ENCODE measurements around the gene SMIM5. TPM values are rescaled to one million over a fixed set of nuclear protein-coding genes. Genes with fewer than 3 reads are reported as not detected.
A peak's percentile ranks its signal among the peaks of the same experiment; 100 is the strongest.

Gene SMIM5
- total and polyA plus RNA-seq, 4 donors, result 2.1 to 5.8 (median 2.8) TPM

DNA sequence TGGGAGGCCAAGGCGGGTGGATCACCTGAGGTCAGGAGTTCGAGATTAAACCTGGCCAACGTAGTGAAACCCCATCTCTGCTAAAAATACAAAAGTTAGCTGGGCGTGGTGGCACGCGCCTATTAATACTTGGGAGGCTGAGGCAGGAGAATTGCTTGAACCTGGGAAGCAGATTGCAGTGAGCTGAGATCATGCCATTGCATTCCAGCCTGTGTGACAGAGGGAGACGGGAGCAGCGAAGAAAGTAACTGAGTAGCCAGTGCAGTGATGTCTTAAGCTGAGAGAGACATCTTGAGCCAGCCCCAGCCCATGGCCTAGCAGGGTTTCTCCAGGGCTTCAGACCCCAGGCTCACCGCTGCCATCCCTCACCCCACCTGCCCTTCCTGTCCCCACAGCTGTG, 9.8 kb upstream of the SMIM5 start:
- H3K27me3 ChIP-seq (ENCODE audit: control insufficient read depth, insufficient read depth, low read length), result no peaks in the 10 kb centered on the region
- peaks cover 7% of the 10 kb centered on the region for H3K4me1 ChIP-seq (ENCODE audit: control insufficient read depth, insufficient read depth, low read length)
- H3K36me3 ChIP-seq (ENCODE audit: control insufficient read depth, insufficient read depth, low read length), result peaks cover 84% of the 10 kb centered on the region
- no peak overlapping the region for H3K27ac ChIP-seq (ENCODE audit: low read depth, low read length)
- no peaks in the 10 kb centered on the region for H3K9me3 ChIP-seq (ENCODE audit: control insufficient read depth, insufficient read depth, low read length)
- no peak for DNase-seq (ENCODE audit: low read depth in 4 of 6, low spot score in 6 of 6)
- no peak overlapping the region for H3K4me3 ChIP-seq (ENCODE audit: low read depth, low read length)
- 97% methylated on average over 6 of the region's 9 CpGs for WGBS (ENCODE audit: insufficient coverage)

DNA sequence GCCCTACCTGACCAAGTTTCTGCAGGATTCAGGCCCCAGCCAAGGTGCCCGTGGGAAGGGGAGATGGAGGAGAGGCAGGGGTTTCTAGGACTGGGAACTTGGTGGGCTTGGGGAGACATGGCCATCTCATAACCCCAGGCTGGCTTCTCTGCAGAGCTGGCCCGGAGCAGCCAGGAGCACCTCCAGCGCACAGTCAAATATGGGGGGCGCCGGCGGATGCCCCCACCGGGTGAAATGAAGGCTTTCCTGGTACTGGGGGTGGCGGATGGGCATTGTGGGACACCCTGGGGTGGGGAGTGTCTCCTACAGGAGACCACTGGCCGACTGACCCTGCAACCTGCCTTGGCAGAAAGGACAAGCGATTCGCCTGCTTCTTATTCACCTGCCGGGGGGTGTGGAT, 9.2 kb upstream of the SMIM5 start:
- Histone ChIP-seq H3K27ac (ENCODE audit: low read depth, low read length) (no peak overlapping the region), H3K9me3 (ENCODE audit: control insufficient read depth, insufficient read depth, low read length) (no peaks in the 10 kb centered on the region), H3K4me3 (ENCODE audit: low read depth, low read length) (no peak overlapping the region), H3K4me1 (ENCODE audit: control insufficient read depth, insufficient read depth, low read length) (peaks cover 7% of the 10 kb centered on the region), H3K27me3 (ENCODE audit: control insufficient read depth, insufficient read depth, low read length) (no peaks in the 10 kb centered on the region), H3K36me3 (ENCODE audit: control insufficient read depth, insufficient read depth, low read length) (peaks cover 85% of the 10 kb centered on the region)
- 88% methylated on average over 5 of the region's 12 CpGs for WGBS (ENCODE audit: insufficient coverage)
- DNase-seq (ENCODE audit: low read depth in 4 of 6, low spot score in 6 of 6), result no peak

DNA sequence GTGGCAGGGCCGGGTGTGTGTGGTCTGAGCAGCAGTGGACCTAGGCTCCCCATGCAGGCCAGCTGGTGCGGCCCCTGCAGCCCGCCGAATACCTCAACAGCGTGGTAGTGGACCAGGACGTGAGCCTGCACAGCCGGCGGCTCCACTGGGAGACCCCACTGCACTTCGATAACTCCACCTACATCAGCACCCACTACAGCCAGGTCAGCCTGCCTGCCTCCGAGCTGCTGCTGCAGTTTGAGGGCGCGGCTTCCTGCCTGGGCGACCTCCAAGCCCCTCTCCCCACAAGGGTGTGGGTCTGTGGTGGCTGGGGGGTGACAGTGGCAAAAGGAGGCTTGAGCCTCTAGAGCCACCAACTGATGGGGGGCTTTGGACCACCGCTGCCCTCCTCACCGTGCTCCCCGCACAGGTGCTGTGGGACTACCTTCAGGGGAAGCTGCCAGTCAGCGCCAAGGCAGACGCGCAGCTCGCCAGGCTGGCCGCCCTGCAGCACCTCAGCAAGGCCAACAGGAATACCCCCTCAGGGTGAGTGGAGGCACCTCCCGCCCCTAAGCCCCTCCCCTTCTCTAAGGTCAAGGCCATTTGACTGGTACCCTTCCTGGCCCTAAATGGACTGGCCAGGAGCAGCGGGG, 8.4 kb upstream of the SMIM5 start:
- Histone ChIP-seq H3K27me3 (ENCODE audit: control insufficient read depth, insufficient read depth, low read length) (no peaks in the 10 kb centered on the region), H3K27ac (ENCODE audit: low read depth, low read length) (no peak overlapping the region), H3K4me3 (ENCODE audit: low read depth, low read length) (no peak overlapping the region), H3K9me3 (ENCODE audit: control insufficient read depth, insufficient read depth, low read length) (no peaks in the 10 kb centered on the region), H3K36me3 (ENCODE audit: control insufficient read depth, insufficient read depth, low read length) (peaks cover 85% of the 10 kb centered on the region), H3K4me1 (ENCODE audit: control insufficient read depth, insufficient read depth, low read length) (peaks cover 7% of the 10 kb centered on the region)
- no peak for DNase-seq (ENCODE audit: low read depth in 4 of 6, low spot score in 6 of 6)
- WGBS (ENCODE audit: insufficient coverage), result 92% methylated on average over 13 of the region's 23 CpGs

DNA sequence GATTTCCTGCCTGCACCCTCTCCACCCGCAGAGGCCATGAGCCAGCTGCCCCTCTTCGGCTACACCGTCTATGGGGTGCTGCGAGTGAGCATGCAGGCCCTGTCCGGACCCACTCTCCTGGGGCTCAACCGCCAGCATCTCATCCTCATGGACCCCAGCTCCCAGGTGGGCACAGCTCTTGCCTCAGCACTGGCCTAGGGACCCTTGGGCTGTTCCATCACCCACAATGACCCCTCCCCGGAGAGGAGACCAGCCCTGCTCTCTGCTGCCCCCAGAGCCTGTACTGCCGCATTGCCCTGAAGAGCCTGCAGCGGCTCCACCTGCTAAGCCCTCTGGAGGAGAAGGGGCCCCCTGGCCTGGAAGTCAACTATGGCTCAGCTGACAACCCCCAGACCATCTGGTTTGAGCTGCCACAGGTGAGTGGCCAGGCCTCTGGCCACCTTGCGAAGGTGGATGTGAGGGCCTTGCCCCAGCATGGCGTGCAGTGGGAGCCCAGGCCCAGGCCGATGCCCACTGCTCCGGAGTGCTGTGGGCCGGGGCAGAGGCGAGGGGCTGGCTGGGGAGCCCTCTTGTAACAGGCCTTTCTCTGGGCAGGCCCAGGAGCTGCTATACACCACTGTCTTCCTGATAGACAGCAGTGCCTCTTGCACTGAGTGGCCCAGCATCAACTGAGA, 7.3 kb upstream of the SMIM5 start:
- no peaks in the 10 kb centered on the region for H3K27me3 ChIP-seq (ENCODE audit: control insufficient read depth, insufficient read depth, low read length)
- H3K9me3 ChIP-seq (ENCODE audit: control insufficient read depth, insufficient read depth, low read length), result no peaks in the 10 kb centered on the region
- H3K4me3 ChIP-seq (ENCODE audit: low read depth, low read length), result no peak overlapping the region
- peaks cover 7% of the 10 kb centered on the region for H3K4me1 ChIP-seq (ENCODE audit: control insufficient read depth, insufficient read depth, low read length)
- WGBS (ENCODE audit: insufficient coverage), result 78% methylated on average over 15 of the region's 15 CpGs
- peaks cover 85% of the 10 kb centered on the region for H3K36me3 ChIP-seq (ENCODE audit: control insufficient read depth, insufficient read depth, low read length)
- H3K27ac ChIP-seq (ENCODE audit: low read depth, low read length), result no peak overlapping the region
- DNase-seq (ENCODE audit: low read depth in 4 of 6, low spot score in 6 of 6), result peak in 2 of 6 donors; percentile 41 to 42

DNA sequence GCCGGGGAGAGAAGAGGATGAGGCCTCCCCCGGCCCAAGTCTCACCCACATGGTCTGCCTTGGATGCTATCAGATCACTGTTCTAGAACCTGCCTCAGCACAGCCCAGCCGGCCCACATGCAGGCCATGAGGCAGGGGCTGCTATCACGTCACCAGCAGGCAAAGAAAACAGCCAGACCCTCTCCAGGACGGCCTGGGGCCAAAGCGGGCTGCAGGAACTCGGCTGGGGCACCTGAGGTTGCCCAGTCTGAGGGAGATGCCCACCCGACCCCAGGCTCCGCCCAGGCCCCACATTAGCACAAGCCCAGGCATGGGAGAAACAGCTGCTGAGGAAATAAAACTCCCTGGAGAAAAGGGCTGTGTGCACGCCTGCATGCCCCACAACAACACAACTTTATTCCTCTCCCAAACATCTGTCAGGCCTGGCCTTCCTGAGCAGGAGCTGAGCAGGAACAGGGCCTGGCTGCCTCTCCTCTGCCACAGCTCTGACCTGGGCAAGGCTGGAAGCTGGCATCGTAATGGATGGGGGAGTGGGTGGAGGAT, 6.7 kb upstream of the SMIM5 start:
- Histone ChIP-seq H3K27ac (ENCODE audit: low read depth, low read length) (no peak overlapping the region), H3K36me3 (ENCODE audit: control insufficient read depth, insufficient read depth, low read length) (peaks cover 86% of the 10 kb centered on the region), H3K27me3 (ENCODE audit: control insufficient read depth, insufficient read depth, low read length) (no peaks in the 10 kb centered on the region), H3K9me3 (ENCODE audit: control insufficient read depth, insufficient read depth, low read length) (no peaks in the 10 kb centered on the region), H3K4me3 (ENCODE audit: low read depth, low read length) (no peak overlapping the region), H3K4me1 (ENCODE audit: control insufficient read depth, insufficient read depth, low read length) (peaks cover 7% of the 10 kb centered on the region)
- DNase-seq (ENCODE audit: low read depth in 4 of 6, low spot score in 6 of 6), result no peak
- 88% methylated on average over 10 of the region's 11 CpGs for WGBS (ENCODE audit: insufficient coverage)

DNA sequence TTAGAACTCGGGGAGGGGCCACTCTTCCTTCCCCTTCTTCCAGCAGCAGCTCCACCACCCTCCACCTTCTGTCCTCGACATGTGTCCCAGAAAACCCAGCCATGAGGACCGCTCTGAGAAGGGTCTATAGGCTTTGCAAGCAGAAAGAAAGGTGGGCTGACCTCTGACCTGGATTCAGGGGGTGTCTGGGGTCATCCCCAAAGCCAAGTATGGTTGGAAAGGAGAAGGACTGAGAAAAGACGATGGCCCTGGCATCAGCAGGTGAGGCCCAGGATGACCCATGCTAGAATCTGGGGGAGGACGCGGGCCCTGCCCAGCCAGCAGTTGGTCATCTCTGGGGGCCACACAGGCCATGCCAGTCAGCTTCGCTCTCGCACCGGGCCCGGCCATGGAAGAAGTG, 6.1 kb upstream of the SMIM5 start:
- no peak for DNase-seq (ENCODE audit: low read depth in 4 of 6, low spot score in 6 of 6)
- Histone ChIP-seq H3K27ac (ENCODE audit: low read depth, low read length) (no peak overlapping the region), H3K4me3 (ENCODE audit: low read depth, low read length) (no peak overlapping the region), H3K36me3 (ENCODE audit: control insufficient read depth, insufficient read depth, low read length) (peaks cover 87% of the 10 kb centered on the region), H3K4me1 (ENCODE audit: control insufficient read depth, insufficient read depth, low read length) (peaks cover 7% of the 10 kb centered on the region), H3K9me3 (ENCODE audit: control insufficient read depth, insufficient read depth, low read length) (no peaks in the 10 kb centered on the region), H3K27me3 (ENCODE audit: control insufficient read depth, insufficient read depth, low read length) (no peaks in the 10 kb centered on the region)
- 96% methylated on average over 4 of the region's 10 CpGs for WGBS (ENCODE audit: insufficient coverage)

DNA sequence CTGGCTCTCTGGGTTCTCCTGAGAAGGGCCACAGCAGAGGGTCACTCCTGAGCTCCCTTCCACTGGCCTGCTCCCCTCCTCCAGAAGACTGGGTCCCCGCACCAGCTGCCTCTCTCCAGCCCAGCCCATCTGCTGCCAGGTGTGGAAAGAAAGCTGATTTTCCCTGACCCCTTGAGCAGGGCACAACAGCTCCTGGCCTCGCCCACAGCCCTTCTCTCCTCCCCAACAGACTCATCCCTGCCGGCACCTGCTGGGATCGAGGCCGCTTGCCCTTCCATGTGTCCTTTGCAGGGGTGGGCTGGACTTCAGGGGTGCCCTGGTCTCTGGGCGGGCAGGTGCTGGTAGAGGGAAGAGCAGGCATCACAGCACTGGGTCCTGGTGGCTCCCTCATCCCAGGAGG, 4.8 kb upstream of the SMIM5 start:
- H3K4me3 ChIP-seq (ENCODE audit: low read depth, low read length), result no peak overlapping the region
- no peaks in the 10 kb centered on the region for H3K27me3 ChIP-seq (ENCODE audit: control insufficient read depth, insufficient read depth, low read length)
- WGBS (ENCODE audit: insufficient coverage), result 93% methylated on average over 4 of the region's 6 CpGs
- H3K36me3 ChIP-seq (ENCODE audit: control insufficient read depth, insufficient read depth, low read length), result peaks cover 85% of the 10 kb centered on the region
- H3K4me1 ChIP-seq (ENCODE audit: control insufficient read depth, insufficient read depth, low read length), result peaks cover 19% of the 10 kb centered on the region
- no peak overlapping the region for H3K27ac ChIP-seq (ENCODE audit: low read depth, low read length)
- DNase-seq (ENCODE audit: low read depth in 4 of 6, low spot score in 6 of 6), result no peak
- no peaks in the 10 kb centered on the region for H3K9me3 ChIP-seq (ENCODE audit: control insufficient read depth, insufficient read depth, low read length)

DNA sequence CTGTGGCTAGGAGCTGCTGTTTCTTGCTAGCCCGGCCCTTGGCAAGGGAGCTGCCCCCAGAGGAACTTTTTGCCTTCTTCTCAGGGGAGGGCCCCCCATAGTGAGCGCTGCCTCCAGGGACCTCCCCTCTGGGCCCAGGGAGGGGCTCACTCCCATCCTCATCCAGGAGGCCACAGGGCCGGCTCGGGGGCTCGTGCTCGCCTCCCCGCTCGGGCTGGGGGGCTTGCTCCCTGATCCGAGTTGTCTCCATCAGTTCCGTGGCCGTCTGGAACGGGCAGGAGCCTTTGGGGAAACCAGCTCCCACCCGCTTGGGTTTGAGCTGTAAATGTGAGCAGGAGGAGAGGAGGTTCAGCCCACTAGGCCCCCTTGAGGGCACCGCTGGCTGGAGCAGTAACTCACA, 4.1 kb upstream of the SMIM5 start:
- Histone ChIP-seq H3K27me3 (ENCODE audit: control insufficient read depth, insufficient read depth, low read length) (no peaks in the 10 kb centered on the region), H3K4me1 (ENCODE audit: control insufficient read depth, insufficient read depth, low read length) (peaks cover 26% of the 10 kb centered on the region), H3K9me3 (ENCODE audit: control insufficient read depth, insufficient read depth, low read length) (no peaks in the 10 kb centered on the region), H3K4me3 (ENCODE audit: low read depth, low read length) (no peak overlapping the region), H3K27ac (ENCODE audit: low read depth, low read length) (no peak overlapping the region), H3K36me3 (ENCODE audit: control insufficient read depth, insufficient read depth, low read length) (peaks cover 78% of the 10 kb centered on the region)
- 83% methylated on average over 14 of the region's 14 CpGs for WGBS (ENCODE audit: insufficient coverage)
- DNase-seq (ENCODE audit: low read depth in 4 of 6, low spot score in 6 of 6), result no peak

DNA sequence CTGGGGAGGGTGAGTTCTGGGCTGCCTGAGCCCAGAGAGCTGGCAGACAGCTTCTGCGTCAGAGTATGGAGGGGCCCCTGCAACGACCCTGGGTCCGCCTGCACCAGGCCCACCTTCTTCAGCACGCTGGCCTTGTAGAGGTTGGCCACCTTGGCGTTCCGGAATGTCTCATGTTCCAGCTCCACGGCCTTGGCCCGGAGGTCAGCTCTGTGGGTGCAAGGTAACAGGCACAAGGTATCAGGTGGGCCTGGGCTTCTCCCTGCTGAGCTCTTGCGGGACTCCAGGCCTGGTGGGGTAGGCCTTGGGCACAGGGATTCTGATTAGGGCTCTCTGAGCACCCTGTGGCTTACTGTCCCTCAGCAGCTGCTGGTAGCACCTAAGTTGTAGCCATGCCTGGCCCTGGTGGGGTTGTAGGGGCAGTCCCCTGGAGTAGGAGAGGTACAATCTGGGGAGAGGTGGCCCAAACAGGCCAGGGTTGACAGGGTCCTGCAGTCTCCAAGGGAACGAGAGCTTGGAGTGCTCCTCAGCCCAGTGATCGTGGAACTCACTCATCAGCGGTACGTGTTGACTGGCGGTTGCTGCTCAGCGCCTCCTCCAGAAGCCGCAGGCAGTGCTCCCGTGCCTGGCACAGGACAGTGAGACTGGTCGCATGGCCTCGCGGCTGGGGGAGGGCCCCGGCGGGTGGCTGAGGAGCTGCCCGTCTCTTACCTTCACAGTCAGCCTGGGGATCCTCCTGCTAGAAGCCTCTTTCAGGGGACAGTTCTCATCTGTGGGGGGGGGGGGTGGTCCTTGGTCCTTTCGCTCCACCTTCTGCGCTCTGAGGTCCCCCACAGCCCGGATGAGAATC, 2.9 kb upstream of the SMIM5 start:
- WGBS (ENCODE audit: insufficient coverage), result 88% methylated on average over 20 of the region's 26 CpGs
- no peak overlapping the region for H3K4me3 ChIP-seq (ENCODE audit: low read depth, low read length)
- no peak for DNase-seq (ENCODE audit: low read depth in 4 of 6, low spot score in 6 of 6)
- H3K4me1 ChIP-seq (ENCODE audit: control insufficient read depth, insufficient read depth, low read length), result peaks cover 38% of the 10 kb centered on the region
- H3K27ac ChIP-seq (ENCODE audit: low read depth, low read length), result no peak overlapping the region
- H3K27me3 ChIP-seq (ENCODE audit: control insufficient read depth, insufficient read depth, low read length), result no peaks in the 10 kb centered on the region
- H3K36me3 ChIP-seq (ENCODE audit: control insufficient read depth, insufficient read depth, low read length), result peaks cover 76% of the 10 kb centered on the region
- H3K9me3 ChIP-seq (ENCODE audit: control insufficient read depth, insufficient read depth, low read length), result no peaks in the 10 kb centered on the region

All from spinal cord (tissue), 10 donors.